Prostate gland (tissue), 2 donors: ENCODE data around the gene TANC1.

Source experiments
- POLR2A ChIP-seq: fragments of 450-650 bp; IDR thresholded peaks from one replicate; pipeline ENCODE4 v1.6.1; 2016; ENCODE audit warnings: antibody characterized with exemption, mild to moderate bottlenecking
- TF ChIP-seq, protein P1 (sequence below), 4 experiments: fragments of 200-600 bp in 2 of 4; fragments of 450-650 bp in 2 of 4; sonication (generic) in 2 of 4; IDR thresholded peaks; 1 replicate in 3 of 4; 2 replicates in 1 of 4; pipeline ENCODE4 v1.5.1; 2016 to 2019; ENCODE audit warnings: antibody characterized with exemption in 4 of 4, mild to moderate bottlenecking in 2 of 4, moderate library complexity in 2 of 4

DNA sequence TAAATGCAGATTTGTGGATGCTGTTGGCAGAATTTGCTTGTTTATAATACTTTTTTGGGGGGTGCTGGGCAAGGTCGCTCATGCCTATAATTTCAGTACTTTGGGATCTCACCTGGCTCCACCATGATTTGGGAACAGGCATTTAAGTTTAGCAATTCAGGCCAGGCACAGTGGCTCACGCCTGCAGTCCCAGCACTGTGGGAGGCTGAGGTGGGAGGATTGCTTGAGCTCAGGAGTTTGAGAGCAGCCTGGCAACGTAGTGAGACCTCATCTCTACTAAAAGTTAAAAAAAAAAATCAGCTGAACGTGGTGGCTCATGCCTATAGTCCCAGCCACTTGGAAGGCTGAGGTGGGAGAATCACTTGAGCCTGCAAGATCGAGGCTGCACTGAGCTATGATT is 20.7 kb downstream of the TANC1 start:
- TF ChIP-seq, protein P1, sequence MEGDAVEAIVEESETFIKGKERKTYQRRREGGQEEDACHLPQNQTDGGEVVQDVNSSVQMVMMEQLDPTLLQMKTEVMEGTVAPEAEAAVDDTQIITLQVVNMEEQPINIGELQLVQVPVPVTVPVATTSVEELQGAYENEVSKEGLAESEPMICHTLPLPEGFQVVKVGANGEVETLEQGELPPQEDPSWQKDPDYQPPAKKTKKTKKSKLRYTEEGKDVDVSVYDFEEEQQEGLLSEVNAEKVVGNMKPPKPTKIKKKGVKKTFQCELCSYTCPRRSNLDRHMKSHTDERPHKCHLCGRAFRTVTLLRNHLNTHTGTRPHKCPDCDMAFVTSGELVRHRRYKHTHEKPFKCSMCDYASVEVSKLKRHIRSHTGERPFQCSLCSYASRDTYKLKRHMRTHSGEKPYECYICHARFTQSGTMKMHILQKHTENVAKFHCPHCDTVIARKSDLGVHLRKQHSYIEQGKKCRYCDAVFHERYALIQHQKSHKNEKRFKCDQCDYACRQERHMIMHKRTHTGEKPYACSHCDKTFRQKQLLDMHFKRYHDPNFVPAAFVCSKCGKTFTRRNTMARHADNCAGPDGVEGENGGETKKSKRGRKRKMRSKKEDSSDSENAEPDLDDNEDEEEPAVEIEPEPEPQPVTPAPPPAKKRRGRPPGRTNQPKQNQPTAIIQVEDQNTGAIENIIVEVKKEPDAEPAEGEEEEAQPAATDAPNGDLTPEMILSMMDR (IDR thresholded peaks at IDR 0.05) = no peak
- no peak for TF ChIP-seq POLR2A
